Sigmoid colon (tissue), 4 donors: Measurements from ENCODE around the gene DHX8.
"Not testable (repeated sequence)": the region's sequence is repeated elsewhere in the genome, so short reads cannot be mapped to it uniquely, and the experiment has no call there.

Experiments used
- CTCF ChIP-seq, 4 experiments: fragments of 450-650 bp in 3 of 4; fragments of 200-600 bp in 1 of 4; IDR thresholded peaks; one replicate each; pipeline ENCODE4 v1.5.1; 2016 to 2019; ENCODE audit warnings: antibody characterized with exemption in 4 of 4, mild to moderate bottlenecking in 3 of 4, moderate library complexity in 2 of 4
- POLR2A ChIP-seq, 2 donors: fragments of 450-650 bp; IDR thresholded peaks; one replicate each; pipeline ENCODE4 v1.6.1; 2016; ENCODE audit warnings: antibody characterized with exemption in 2 of 2, mild to moderate bottlenecking in 2 of 2, moderate library complexity in 2 of 2
- POLR2AphosphoS5 ChIP-seq, 4 donors: sonication (generic); formaldehyde crosslinking; IDR thresholded peaks; one replicate each; pipeline ENCODE4 v1.6.1; 2017; ENCODE audit warnings: antibody characterized with exemption in 4 of 4

GRCh38 chr17:43450791-43451190 lies 33.0 kb upstream of the DHX8 start:
- not testable (repeated sequence) for TF ChIP-seq POLR2A, CTCF, POLR2AphosphoS5 (IDR thresholded peaks at IDR 0.05)
